IPS DF 6.9 (cell line): ENCODE data around the gene ATG4B.

ENCODE experiments used
- DNase-seq: peaks from one replicate; pipeline ENCODE4 v3.0.0-alpha.2; 2013; ENCODE audit warnings: low read depth, low spot score
- H3K27ac ChIP-seq: one replicate; pipeline ENCODE4 v1.5.1; 2013; ENCODE audit warnings: low read length, control low read depth
- H3K27me3 ChIP-seq: 2 replicates; pipeline ENCODE4 v1.6.1; 2013; ENCODE audit warnings: mild to moderate bottlenecking, low read length; ENCODE audit not compliant: control insufficient read depth, insufficient read depth
- H3K36me3 ChIP-seq: 2 replicates; pipeline ENCODE4 v1.6.1; 2013; ENCODE audit warnings: low read length; ENCODE audit not compliant: control insufficient read depth, insufficient read depth
- H3K4me1 ChIP-seq: 2 replicates; pipeline ENCODE4 v1.6.1; 2013; ENCODE audit warnings: low read length; ENCODE audit not compliant: control insufficient read depth, insufficient read depth
- H3K4me3 ChIP-seq: 2 replicates; pipeline ENCODE4 v1.5.1; 2013; ENCODE audit warnings: mild to moderate bottlenecking, low read length
- H3K9me3 ChIP-seq: 2 replicates; pipeline ENCODE4 v1.6.1; 2013; ENCODE audit warnings: low read length, inconsistent platforms; ENCODE audit not compliant: control insufficient read depth, insufficient read depth
- WGBS: extraction: QIAGEN DNeasy Blood & Tissue Kit; methylation state at CpG from one replicate; pipeline ENCODE4 v1.1.7; 2013; ENCODE audit warnings: mixed read lengths, missing lambda C conversion rate; ENCODE audit not compliant: insufficient read length, insufficient coverage; 5-methylcytosine and 5-hydroxymethylcytosine counted together

ATG4B gene

DNA sequence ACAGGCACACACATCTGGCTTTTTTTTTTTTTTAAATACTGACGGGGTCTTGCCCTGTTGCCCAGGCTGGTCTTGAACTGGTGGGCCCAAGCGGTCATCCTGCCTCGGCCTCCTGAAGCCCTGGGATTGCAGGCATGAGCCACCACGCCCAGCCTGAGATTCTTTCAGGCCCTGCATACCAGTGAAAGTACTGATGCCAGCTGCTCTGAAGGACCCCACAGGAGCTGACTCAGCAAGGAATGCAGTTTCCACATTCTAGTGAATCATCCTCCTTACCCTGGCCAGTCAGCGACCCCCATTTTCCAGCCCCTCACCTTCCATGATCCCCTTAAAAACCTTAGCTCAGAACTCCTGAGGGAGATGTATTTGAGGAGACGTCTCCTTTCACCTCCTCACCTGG, 55.0 kb downstream of the ATG4B start:
- no peak for DNase-seq
- Histone ChIP-seq H3K27ac (no peak overlapping the region), H3K4me1 (no peaks in the 10 kb centered on the region), H3K36me3 (peaks cover 3% of the 10 kb centered on the region; the same call in 1 of the 2 replicates), H3K27me3 (no peaks in the 10 kb centered on the region), H3K4me3 (no peak overlapping the region), H3K9me3 (no peaks in the 10 kb centered on the region)
- no CpG with 5 or more reads among the region's 6 CpGs for WGBS

GRCh38 chr2:241695651-241696050, 58.2 kb downstream of the ATG4B start:
- Histone ChIP-seq H3K27ac (no peak overlapping the region), H3K9me3 (no peaks in the 10 kb centered on the region), H3K36me3 (no peaks in the 10 kb centered on the region), H3K4me1 (no peaks in the 10 kb centered on the region), H3K27me3 (no peaks in the 10 kb centered on the region), H3K4me3 (no peak overlapping the region)
- DNase-seq, result no peak
- WGBS, result no CpG with 5 or more reads among the region's 4 CpGs

DNA sequence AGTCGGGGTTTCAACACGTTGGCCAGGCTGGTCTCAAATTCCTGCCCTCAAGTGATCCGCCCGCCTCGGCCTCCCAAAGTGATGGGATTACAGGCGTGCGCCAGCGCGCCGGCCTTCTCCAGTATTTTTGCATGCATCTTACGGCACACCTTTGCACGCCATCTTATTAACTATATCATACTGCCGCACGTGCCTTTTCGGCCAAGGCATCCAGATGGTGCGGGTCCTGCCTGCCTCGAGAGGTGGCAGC, 63.6 kb downstream of the ATG4B start:
- no CpG with 5 or more reads among the region's 17 CpGs for WGBS
- H3K4me3 ChIP-seq, result peak overlapping the region; percentile 90; the same call in 1 of the 2 replicates
- H3K36me3 ChIP-seq, result 0 out of 2 replicates have a peak, but pooled peaks cover 3% of the 10 kb centered on the region
- DNase-seq, result no peak
- no peaks in the 10 kb centered on the region; the same call in 1 of the 2 replicates for H3K4me1 ChIP-seq
- no peaks in the 10 kb centered on the region for H3K27me3 ChIP-seq
- H3K27ac ChIP-seq, result no peak overlapping the region
- no peaks in the 10 kb centered on the region for H3K9me3 ChIP-seq

DNA sequence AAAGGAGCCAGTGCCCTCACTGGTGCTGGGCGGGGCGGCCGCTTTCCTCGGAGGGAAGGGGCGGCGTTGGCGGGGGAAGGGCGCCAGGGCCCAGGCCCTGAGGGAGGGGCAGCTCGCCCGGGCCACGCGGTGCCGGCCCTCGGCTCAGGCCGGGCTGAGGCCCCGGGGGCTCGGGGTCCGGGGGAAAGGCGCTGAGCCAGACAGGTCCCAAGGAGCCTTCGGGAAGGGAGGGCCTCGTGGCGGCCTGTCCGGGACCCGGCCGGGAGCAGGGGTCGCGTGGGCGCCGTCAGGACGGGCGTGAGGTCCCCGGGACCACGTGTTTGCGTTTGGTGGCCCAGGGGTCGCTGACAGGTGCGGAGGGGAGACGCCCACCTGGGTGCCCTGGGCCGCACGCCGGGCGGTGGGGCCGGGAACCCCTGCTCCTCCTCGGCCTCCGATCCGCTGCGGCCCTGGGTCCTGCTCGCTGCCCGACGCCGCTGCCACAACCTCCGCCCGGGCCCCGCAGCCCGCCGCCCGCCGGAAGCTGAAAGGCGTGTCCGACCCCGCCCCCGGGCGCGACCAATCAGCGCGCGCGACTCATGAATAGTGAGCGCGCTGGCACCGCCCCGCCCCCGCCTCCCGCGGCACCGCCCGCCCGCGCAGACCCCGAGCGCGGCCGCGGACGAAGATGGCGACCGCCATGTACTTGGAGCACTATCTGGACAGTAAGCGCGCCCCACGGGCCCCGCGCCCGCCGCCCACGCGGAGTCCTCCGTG, 64.1 kb downstream of the ATG4B start, which contains the start of gene ING5:
Gene ING5 (plus strand): TSS at position 641 of the 756 bp plus-strand sequence. CDS start 27 bp downstream, at position 668.
- WGBS, result no CpG with 5 or more reads among the region's 96 CpGs
- no peaks in the 10 kb centered on the region for H3K9me3 ChIP-seq
- no peaks in the 10 kb centered on the region for H3K27me3 ChIP-seq
- H3K4me1 ChIP-seq, result no peaks in the 10 kb centered on the region; the same call in 1 of the 2 replicates
- peak within 1 kb of the TSS; percentile 90 for H3K4me3 ChIP-seq
- no peak within 1 kb of the TSS for H3K27ac ChIP-seq
- no peak for DNase-seq
- 0 out of 2 replicates have a peak, but pooled peaks cover 4% of the 10 kb centered on the region for H3K36me3 ChIP-seq

GRCh38 chr2:241702155-241703031, 64.9 kb downstream of the ATG4B start:
- Histone ChIP-seq H3K4me1 (no peaks in the 10 kb centered on the region; the same call in 1 of the 2 replicates), H3K9me3 (no peaks in the 10 kb centered on the region), H3K4me3 (peak overlapping the region; percentile 90; the same call in 1 of the 2 replicates), H3K27ac (no peak overlapping the region), H3K27me3 (no peaks in the 10 kb centered on the region), H3K36me3 (peaks cover 5% of the 10 kb centered on the region; the same call in 1 of the 2 replicates)
- WGBS, result no CpG with 5 or more reads among the region's 98 CpGs
- no peak for DNase-seq

- DNase-seq, result no peak
- H3K9me3 ChIP-seq, result no peaks in the 10 kb centered on the region
- H3K36me3 ChIP-seq, result peaks cover 11% of the 10 kb centered on the region; the same call in 1 of the 2 replicates
- H3K4me1 ChIP-seq, result no peaks in the 10 kb centered on the region; the same call in 1 of the 2 replicates
- H3K4me3 ChIP-seq, result peak overlapping the region; percentile 80; the same call in 1 of the 2 replicates
- no peaks in the 10 kb centered on the region for H3K27me3 ChIP-seq
- WGBS, result no CpG with 5 or more reads among the region's 11 CpGs
- H3K27ac ChIP-seq, result no peak overlapping the region
These were observed 65.6 kb downstream of the ATG4B start for GRCh38 chr2:241703032-241703604.

DNA sequence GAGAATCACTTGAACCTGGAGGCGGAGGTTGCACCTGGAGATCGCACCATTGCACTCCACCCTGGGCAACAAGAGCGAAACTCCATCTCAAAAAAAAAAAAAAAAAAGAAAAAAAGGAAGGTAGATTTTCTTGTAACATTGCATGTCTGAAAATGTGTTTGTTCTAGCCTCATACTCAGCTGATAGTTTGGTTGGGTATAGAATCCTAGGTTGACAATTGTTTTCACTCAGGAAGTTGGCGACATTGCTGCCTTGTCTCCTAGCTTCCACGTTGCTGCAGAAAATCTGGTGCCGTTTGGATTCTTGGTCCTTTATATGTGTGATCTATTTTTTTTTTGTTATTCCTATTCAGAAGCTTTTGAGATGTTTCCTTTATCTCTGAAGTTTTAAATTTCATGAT, 69.0 kb downstream of the ATG4B start:
- Histone ChIP-seq H3K4me1 (no peaks in the 10 kb centered on the region; the same call in 1 of the 2 replicates), H3K27ac (no peak overlapping the region), H3K27me3 (no peaks in the 10 kb centered on the region), H3K36me3 (peaks cover 24% of the 10 kb centered on the region), H3K4me3 (no peak overlapping the region), H3K9me3 (no peaks in the 10 kb centered on the region)
- DNase-seq, result no peak
- WGBS, result no CpG with 5 or more reads among the region's 6 CpGs

- no peaks in the 10 kb centered on the region for H3K27me3 ChIP-seq
- H3K4me3 ChIP-seq, result no peak overlapping the region
- H3K27ac ChIP-seq, result no peak overlapping the region
- H3K4me1 ChIP-seq, result no peaks in the 10 kb centered on the region; the same call in 1 of the 2 replicates
- DNase-seq, result no peak
- H3K9me3 ChIP-seq, result no peaks in the 10 kb centered on the region
- WGBS, result no CpG with 5 or more reads among the region's 10 CpGs
- H3K36me3 ChIP-seq, result peaks cover 29% of the 10 kb centered on the region
These were observed 71.4 kb downstream of the ATG4B start for GRCh38 chr2:241708879-241709278.

DNA sequence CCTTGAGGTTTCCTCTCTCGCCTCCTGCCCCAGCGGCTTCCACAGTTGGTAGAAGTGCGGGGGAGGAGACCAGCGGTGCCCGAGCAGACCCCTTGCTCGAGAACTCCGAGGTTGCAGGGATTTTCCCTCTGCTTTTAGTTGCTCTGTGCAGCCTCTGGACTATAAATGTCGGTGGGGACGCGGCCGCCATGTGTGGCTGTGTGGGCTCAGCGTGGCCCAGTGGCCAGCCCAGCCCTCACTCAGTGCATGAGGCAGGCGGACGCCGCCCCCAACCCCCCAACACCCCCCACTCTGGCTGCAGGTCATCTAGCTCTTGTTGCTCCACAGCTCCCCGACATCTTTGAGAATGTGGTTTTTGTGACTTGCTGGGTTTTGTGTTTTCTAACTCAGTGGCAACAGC, 81.6 kb downstream of the ATG4B start:
- Histone ChIP-seq H3K27ac (no peak overlapping the region), H3K27me3 (no peaks in the 10 kb centered on the region), H3K4me3 (no peak overlapping the region), H3K36me3 (peaks cover 39% of the 10 kb centered on the region), H3K9me3 (peaks cover 2% of the 10 kb centered on the region; the same call in 1 of the 2 replicates), H3K4me1 (no peaks in the 10 kb centered on the region; the same call in 1 of the 2 replicates)
- DNase-seq, result no peak
- WGBS, result no CpG with 5 or more reads among the region's 16 CpGs

DNA sequence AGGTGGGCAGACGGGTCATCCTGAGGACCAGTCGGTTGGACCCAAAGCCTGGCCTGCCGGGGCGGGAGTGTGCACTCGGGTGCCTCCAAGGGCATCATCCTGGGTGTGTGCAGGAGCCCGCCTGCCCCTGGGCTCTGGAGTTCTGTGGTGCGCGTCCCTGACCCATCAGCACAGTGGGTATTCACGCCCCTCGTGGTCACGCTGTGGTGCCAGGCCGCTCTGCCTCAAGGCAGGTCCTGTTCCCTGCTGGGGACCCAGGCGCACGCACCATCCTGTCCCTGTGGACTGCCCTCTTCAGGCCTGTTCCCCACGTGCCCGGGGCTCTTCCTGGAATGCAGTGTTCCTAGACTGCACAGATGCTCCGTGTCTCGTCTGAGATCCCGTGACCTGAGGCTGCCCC, 82.6 kb downstream of the ATG4B start:
- Histone ChIP-seq H3K4me3 (no peak overlapping the region), H3K27me3 (no peaks in the 10 kb centered on the region), H3K36me3 (peaks cover 36% of the 10 kb centered on the region), H3K27ac (no peak overlapping the region), H3K4me1 (no peaks in the 10 kb centered on the region; the same call in 1 of the 2 replicates), H3K9me3 (peaks cover 2% of the 10 kb centered on the region; the same call in 1 of the 2 replicates)
- no peak for DNase-seq
- no CpG with 5 or more reads among the region's 19 CpGs for WGBS
